ENCODE data around the gene PHACTR3. TPM values are rescaled to one million over a fixed set of nuclear protein-coding genes. Genes with fewer than 3 reads are reported as not detected.

PHACTR3 gene
- total RNA-seq, 1 donor from 2014 or later: 1.6 TPM

GRCh38 chr20:59646487-59646886 lies 42.1 kb downstream of the PHACTR3 start:
- DNase-seq (ENCODE audit: low read depth): no peak

DNA sequence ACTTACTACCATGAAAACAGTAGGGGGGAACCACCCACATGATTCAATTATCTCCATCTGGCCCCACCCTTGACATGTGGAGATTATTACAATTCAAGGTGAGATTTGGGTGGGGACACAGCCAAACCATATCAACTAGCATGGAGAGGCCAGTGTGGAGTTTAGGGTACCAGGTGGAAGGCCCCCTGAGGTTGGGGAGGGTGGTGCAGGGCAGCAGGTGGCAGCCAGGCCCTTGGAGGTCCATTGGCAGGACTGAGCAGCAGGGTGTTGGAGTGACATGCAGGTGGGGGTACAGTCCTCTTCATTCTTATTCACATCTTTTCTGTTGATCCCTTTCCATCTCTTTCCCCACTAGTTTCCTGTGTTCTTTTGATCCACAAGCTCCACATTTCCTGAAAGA lies 42.9 kb downstream of the PHACTR3 start:
- no peak for DNase-seq (ENCODE audit: low read depth)

DNA sequence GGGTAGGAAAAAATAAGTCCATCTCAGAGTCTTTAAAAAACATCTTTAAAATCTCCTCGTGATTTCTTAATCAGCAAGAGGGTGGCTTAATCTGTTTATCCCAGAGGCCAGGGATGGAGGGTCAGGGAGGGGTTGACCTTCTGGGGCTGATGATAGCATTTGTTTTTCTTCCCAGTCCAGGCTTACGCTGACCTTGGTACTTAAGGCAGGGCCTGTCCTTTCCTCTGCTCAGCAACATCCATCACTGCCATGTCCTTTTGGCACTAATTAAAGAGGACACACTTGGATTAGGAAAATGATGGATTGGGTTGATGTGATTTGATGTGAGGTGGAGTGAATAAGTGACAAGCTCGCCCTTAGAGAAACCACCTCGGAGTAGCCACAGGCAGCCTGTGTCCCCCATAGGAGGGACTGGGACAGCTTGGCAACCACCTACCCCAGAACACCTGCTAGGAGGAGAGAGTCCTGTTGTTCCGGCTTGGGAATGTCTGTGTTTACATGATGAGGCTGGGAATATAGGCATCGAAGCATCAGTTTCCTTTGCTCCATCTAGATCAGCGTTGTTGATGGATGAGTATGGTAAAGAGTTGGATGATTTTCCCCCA lies 44.2 kb downstream of the PHACTR3 start:
- no peak for DNase-seq (ENCODE audit: low read depth)

DNA sequence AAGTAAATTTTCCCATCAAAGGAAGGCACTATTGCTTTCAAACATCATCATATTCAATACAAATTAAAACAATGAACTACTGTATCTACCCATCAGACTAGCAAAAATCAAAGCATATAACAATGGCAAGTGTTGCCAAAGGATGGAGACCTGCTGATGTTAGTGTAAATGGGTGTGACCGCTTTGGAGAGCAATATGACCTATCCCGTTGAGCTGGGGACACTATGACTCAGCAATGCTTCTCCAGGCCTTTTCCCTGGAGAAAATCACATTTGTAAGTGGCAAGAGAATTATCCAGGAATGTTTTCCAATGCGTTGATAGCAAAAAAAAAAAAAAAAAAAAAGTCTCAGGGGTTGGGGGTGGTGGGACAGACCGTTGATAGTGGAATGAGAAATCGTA lies 46.1 kb downstream of the PHACTR3 start:
- DNase-seq (ENCODE audit: low read depth): no peak

DNA sequence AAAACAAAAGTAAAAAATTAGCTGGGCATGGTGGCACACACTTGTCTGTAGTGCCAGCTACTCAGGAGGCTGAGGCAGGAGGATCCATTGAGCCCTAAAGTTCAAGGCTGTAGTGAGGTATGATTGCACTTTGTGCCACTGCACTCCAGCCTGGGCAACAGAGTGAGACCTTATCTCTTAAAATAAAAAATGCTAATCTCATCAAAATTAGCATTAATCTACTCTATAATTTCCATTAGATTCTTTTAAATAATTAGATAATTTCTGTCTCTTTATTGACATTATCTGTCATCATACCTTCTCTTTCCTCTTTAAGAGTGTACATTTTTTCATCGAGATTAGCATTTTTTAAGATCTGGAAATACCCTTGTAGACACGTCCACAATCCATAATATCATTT lies 48.0 kb downstream of the PHACTR3 start:
- DNase-seq (ENCODE audit: low read depth): no peak

DNA sequence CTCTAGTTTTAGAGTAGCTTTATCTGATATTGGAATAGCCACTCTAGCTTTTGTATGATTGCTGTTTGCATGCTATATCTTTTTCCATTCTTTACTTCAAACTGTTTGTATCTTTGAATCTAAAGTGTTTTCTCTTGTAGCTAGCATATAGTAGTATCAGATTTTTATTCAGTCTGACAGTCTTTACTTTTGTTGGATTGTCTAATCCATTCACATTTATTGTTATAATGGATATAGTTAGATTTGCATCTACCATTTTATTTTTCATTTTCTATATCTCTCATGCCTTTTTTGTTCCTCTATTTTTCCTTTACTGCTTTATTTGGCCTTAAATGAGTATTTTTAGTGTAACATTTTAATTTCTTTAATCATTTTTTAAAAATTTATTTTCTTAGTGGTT lies 52.1 kb downstream of the PHACTR3 start:
- DNase-seq (ENCODE audit: low read depth): no peak

- DNase-seq (ENCODE audit: low read depth): no peak
Measured at GRCh38 chr20:59657459-59658046, 53.2 kb downstream of the PHACTR3 start.

GRCh38 chr20:59660471-59660870 lies 56.1 kb downstream of the PHACTR3 start:
- DNase-seq (ENCODE audit: low read depth): no peak

DNA sequence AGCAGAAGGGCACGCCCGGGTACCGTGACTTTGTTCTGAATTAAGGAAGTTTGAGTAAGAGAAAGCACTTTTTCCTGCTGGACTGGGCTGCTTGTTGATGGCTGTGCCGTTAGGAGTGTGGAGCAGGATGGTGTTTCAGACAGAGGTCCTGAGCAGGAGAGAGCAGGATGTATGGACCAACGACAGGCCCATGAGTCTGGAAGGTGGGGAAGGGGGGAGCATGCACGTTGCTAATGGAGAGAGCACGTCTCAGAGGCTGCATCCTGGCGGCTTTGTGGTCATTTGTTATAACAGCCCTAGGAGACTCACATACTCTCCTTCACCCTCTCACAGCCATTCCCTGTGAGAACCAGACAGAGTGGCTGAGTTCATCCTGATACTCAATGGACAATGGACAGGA lies 56.8 kb downstream of the PHACTR3 start:
- no peak for DNase-seq (ENCODE audit: low read depth)

DNA sequence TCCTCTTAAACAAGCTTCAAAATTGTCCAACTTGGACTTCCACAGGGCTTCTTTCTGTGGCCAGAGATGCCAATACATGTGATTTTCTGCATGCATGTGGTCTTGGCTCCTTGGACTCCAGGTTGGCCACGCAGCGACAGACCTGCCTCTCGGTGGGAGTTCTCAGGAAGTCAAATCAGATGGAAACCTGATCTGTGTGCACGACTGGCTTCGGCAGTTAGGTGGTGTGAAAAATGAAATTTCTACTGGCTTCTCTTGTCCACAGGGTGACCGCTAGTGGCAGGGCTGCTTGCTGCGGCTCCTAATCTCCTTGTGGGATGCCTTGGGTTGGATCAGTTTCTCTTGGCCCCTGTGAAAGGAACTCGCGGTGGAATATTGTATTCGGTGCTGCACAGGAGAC lies 57.3 kb downstream of the PHACTR3 start:
- DNase-seq (ENCODE audit: low read depth): no peak

DNA sequence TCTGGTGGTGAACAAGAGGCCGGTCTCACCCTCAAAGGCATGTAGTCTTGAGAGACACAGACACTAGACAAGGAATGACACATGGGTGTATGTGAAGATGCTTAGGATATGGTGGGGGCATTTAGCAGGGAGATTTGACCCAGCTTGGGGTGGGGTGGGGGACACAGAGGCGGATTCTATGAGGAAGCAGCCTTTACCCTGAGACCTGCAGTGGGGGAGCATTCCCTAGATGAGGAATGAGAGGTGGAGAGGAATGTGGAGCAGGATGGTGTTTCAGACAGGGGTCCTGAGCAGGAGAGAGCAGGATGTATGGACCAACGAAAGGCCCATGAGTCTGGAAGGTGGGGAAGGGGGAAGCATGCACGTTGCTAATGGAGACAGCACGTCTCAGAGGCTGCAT lies 57.8 kb downstream of the PHACTR3 start:
- DNase-seq (ENCODE audit: low read depth): no peak

- DNase-seq (ENCODE audit: low read depth): no peak
Measured at GRCh38 chr20:59662856-59663512, 58.6 kb downstream of the PHACTR3 start.

- DNase-seq (ENCODE audit: low read depth): no peak
Measured at GRCh38 chr20:59663513-59664060, 59.2 kb downstream of the PHACTR3 start.

DNA sequence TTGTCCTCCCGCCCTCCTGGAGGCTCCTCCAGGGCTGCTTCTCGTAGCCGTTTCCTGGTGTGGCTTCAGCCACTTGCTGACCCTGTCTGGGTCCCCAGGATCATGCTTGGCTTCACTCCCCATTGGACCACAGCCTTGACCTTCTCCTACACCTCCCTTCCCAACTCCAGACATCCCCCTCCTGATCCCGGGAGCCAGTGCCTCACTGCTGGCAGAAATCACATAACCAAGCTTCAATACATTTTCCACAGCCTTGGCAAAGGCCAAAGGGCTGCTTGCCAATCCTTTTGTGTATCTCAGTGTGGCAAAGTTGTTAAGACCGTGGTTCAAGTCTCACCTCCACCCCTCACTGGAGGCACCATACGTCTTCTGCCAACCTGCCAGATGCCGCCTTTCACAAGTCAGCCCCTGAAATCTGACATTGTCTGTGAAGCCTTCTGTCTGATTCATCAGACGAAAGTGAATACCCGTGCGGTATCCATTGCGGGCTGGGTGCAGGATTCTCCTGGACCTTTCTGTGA lies 60.1 kb downstream of the PHACTR3 start:
- no peak for DNase-seq (ENCODE audit: low read depth)

GRCh38 chr20:59665656-59666555 lies 61.6 kb downstream of the PHACTR3 start:
- DNase-seq (ENCODE audit: low read depth): no peak

GRCh38 chr20:59666586-59666985 lies 62.2 kb downstream of the PHACTR3 start:
- no peak for DNase-seq (ENCODE audit: low read depth)

DNA sequence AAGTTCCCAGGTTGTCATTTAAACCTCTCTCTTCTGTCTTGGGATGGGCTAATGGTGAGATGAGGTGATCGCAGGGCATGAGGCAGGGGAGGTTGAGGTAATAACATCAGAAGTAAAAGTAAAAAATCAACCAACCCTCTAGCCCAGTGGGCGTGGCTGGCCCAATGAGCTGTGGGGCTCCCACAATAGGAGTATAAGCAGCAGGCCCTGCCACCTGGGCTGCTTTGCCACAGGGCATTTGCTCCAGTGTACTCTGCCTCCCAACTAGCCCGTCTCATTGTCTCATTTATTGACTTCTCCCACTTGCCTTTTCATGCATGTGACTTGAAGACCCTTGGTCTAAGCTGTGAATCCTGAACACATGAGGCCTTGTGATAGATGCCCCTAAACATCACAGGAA lies 62.8 kb downstream of the PHACTR3 start:
- no peak for DNase-seq (ENCODE audit: low read depth)

DNA sequence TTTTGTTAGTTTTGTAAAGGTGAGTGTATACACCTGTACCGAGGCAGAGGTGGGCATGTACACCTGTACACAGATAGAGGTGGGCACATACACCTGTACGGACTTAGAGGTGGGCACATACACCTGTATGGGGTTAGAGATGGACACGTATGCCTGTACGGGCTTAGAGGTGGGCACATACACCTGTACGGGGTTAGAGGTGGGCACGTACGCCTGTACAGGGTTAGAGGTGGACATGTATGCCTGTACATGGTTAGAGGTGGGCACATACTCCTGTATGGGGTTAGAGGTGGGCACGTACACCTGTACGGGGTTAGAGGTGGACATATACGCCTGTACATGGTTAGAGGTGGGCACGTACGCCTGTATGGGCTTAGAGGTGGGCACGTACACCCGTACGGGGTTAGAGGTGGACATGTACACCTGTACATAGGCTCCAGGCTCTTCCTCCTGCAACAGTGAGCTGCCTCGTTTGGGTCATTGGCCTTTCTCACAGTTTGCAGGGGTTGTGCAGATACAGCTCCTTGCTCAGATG lies 63.7 kb downstream of the PHACTR3 start:
- no peak for DNase-seq (ENCODE audit: low read depth)

DNA sequence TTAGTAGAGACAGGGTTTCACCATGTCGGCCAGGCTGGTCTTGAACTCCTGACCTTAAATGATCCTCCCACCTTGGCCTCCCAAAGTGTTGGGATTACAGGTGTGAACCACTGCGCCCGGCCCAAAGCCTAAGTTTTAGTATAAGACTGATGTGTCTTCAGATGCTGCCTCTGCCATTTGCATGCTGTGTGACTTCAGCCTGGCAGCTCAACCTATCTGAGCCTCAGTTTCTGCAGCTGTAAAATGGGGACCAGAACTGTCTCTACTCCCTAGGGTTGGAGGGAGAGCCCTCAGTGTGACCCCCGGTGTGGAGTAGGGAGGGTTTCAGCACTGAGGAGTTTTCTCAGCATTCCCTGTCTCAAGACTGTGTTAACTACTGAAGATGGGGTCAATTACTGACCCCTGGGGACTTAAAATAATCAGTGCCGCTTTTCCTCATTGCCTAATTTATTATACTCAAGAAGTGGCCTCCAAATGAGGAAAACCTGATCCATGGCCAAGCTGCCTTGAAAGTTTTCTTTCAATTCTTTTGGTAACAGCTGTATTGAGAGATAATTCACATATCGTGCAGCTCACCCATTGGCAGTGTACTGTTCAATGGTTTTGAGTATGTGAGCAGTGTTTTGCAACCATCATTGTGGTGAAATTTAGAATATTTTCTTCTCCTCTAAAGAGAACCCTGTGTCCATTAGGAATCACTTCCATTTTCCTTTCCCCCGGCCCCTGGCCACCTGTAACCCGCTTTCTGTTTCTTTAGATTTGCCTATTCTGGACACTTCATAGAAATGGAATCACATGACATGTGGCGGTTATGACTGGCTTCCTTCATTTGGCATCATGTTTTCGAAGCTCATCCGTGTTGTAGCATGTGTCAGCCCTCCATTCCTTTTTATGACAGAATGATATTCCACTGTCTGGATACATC lies 64.8 kb downstream of the PHACTR3 start:
- no peak for DNase-seq (ENCODE audit: low read depth)

DNA sequence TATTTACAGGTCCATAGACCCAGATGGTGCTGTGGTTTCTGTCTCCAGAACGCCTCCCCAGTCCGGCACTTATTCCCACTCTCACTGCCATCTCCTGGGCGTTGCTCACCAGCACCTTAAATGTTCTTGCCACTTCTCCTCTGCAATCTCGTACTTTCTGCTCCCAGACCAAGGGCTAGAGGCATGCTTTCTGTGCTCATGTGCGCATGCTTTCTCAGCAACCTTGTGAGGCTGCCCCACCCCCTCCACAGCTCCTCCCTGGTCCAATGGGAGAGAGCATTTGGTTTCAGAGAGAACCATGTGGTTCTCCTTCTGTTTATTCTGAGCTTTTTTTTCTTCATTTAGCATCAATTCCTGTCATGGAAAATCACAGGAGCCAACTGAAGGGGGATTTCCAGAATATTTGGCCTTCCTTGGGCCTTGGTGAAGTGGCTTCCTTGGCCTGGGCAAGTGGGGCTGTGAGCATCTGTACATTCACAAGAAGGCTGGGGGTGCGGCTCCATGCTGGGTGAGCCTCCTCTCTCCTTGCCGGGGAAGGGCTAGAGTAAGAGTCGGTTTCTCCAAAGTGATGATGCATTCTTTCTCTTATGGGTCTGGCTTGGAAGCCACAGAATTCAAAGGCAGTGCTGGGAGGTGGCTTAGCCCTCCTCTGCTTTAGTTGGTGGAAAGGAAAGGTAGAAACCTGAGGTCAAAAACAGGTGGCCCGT lies 66.6 kb downstream of the PHACTR3 start:
- no peak for DNase-seq (ENCODE audit: low read depth)
